Sigmoid colon (tissue), 7 donors: Measurements from ENCODE around the gene DESI1. TPM values are rescaled to one million over a fixed set of nuclear protein-coding genes. Genes with fewer than 3 reads are reported as not detected.
"Not testable (repeated sequence)": the region's sequence is repeated elsewhere in the genome, so short reads cannot be mapped to it uniquely, and the experiment has no call there.

Source experiments
- DNase-seq: peaks from one replicate; pipeline ENCODE4 v3.0.0-alpha.2; 2019
- H3K27ac ChIP-seq, 4 donors: fragments of 200-600 bp; sonication (generic); one replicate each; pipeline ENCODE4 v1.5.1; 2016 to 2019; ENCODE audit warnings: mild to moderate bottlenecking in 1 of 4
- H3K27me3 ChIP-seq, 3 donors: fragments of 200-600 bp; sonication (generic); one replicate each; pipeline ENCODE4 v1.5.1; 2019; ENCODE audit warnings: mild to moderate bottlenecking in 1 of 3
- H3K36me3 ChIP-seq, 4 donors: fragments of 200-600 bp; sonication (generic); one replicate each; pipeline ENCODE4 v1.5.1; 2016 to 2019
- H3K4me1 ChIP-seq, 4 donors: fragments of 200-600 bp; sonication (generic); one replicate each; pipeline ENCODE4 v1.5.1; 2017 to 2019
- H3K4me3 ChIP-seq, 4 donors: fragments of 200-600 bp; sonication (generic); one replicate each; pipeline ENCODE4 v1.5.1; 2017 to 2019; ENCODE audit warnings: mild to moderate bottlenecking in 2 of 4, moderate library complexity in 1 of 4
- H3K9me3 ChIP-seq, 4 donors: fragments of 200-600 bp in 3 of 4; sonication (generic) in 3 of 4; one replicate each; pipeline versions ENCODE4 v1.5.1 to v1.6.1; 2013 to 2019
- EP300 ChIP-seq, 4 donors: sonication (generic); formaldehyde crosslinking; IDR thresholded peaks; one replicate each; pipeline ENCODE4 v1.6.1; 2017; ENCODE audit warnings: antibody characterized with exemption in 4 of 4
- POLR2A ChIP-seq, 2 donors: fragments of 450-650 bp; IDR thresholded peaks; one replicate each; pipeline ENCODE4 v1.6.1; 2016; ENCODE audit warnings: antibody characterized with exemption in 2 of 2, mild to moderate bottlenecking in 2 of 2, moderate library complexity in 2 of 2
- POLR2AphosphoS5 ChIP-seq, 4 donors: sonication (generic); formaldehyde crosslinking; IDR thresholded peaks; one replicate each; pipeline ENCODE4 v1.6.1; 2017; ENCODE audit warnings: antibody characterized with exemption in 4 of 4
- WGBS, 2 donors: extraction: QIAGEN DNeasy Blood & Tissue Kit; methylation state at CpG; one replicate each; pipeline ENCODE4 v1.1.7; 2013; 5-methylcytosine and 5-hydroxymethylcytosine counted together
- intact Hi-C: fragments of 100-400 bp; cut with DNase I; formaldehyde crosslinking; loops from one replicate; pipeline ENCODE4 v1.15.1; 2023
- polyA plus RNA-seq, 3 donors: library from polyadenylated mRNA; stranded (reverse); fragments of 200-250 nt; gene quantifications; one replicate each; pipeline ENCODE4 v1.2.3, GENCODE V29; 2013
- total RNA-seq, 4 donors: library from RNA; depleted of rRNA; stranded (reverse); fragments of >200 nt; gene quantifications; one replicate each; pipeline ENCODE4 v1.1.0, GENCODE V29; 2016
- TF ChIP-seq, protein P1 (sequence below), 4 experiments: fragments of 450-650 bp in 3 of 4; fragments of 200-600 bp in 1 of 4; IDR thresholded peaks; one replicate each; pipeline ENCODE4 v1.5.1; 2016 to 2019; ENCODE audit warnings: antibody characterized with exemption in 4 of 4, mild to moderate bottlenecking in 3 of 4, moderate library complexity in 2 of 4
- donor health status: healthy with polysubstance abuse.
- donor health status: Bipolar disorder and iron deficiency.
- donor health status: healthy.

The DESI1 gene
- 10 to 100 TPM; 11.0 to 29.1 (median 16.9) TPM for total RNA-seq
- polyA plus RNA-seq, result 10 to 100 TPM; 10.2 to 19.2 (median 12.5) TPM

DNA sequence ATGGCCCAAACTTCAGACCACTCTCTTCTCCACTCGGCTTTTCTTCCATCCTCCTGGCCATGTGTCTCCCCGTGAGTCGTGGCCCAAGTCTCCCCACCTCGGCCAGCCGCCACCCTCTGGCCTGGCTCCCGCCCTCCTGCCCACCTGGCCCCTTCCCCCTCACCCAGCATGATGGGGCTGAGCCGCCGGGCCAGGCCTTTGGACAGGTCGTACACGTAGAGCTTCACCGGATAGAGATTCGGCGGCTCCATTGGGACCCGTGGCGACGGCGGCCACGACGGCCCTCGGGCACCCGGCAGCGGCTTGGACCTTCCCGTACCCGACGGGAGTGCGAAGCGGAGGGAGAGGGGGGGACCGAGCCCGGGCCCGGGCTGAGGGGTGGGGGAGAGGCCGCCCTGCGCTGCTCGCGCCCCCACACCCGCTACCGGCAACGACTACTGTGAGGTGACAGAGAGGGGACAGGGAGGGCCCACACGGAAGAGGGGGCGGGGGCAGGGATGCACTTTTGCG, at the start of gene DESI1:
DESI1 (minus strand) TSS at position 455 of the 510 bp plus-strand sequence; CDS start at position 251, 204 bp downstream.
- H3K36me3 ChIP-seq, result peaks cover 9 to 36% (median 22%) of the 10 kb centered on the region in 4 donors
- no peaks in the 10 kb centered on the region for H3K9me3 ChIP-seq
- TF ChIP-seq, protein P1, sequence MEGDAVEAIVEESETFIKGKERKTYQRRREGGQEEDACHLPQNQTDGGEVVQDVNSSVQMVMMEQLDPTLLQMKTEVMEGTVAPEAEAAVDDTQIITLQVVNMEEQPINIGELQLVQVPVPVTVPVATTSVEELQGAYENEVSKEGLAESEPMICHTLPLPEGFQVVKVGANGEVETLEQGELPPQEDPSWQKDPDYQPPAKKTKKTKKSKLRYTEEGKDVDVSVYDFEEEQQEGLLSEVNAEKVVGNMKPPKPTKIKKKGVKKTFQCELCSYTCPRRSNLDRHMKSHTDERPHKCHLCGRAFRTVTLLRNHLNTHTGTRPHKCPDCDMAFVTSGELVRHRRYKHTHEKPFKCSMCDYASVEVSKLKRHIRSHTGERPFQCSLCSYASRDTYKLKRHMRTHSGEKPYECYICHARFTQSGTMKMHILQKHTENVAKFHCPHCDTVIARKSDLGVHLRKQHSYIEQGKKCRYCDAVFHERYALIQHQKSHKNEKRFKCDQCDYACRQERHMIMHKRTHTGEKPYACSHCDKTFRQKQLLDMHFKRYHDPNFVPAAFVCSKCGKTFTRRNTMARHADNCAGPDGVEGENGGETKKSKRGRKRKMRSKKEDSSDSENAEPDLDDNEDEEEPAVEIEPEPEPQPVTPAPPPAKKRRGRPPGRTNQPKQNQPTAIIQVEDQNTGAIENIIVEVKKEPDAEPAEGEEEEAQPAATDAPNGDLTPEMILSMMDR (IDR thresholded peaks at IDR 0.05), result no peak
- TF ChIP-seq POLR2AphosphoS5 (IDR thresholded peaks at IDR 0.05) (peak in 3 of 4 donors; percentile 84 to 96 (median 90)), POLR2A (IDR thresholded peaks at IDR 0.05) (peak in 1 of 2 donors; percentile 52)
- H3K4me1 ChIP-seq, result peaks cover 0 to 37% (median 31%) of the 10 kb centered on the region in 4 donors
- H3K4me3 ChIP-seq, result peak within 1 kb of the TSS; percentile 74 to 95 (median 86)
- no peaks in the 10 kb centered on the region for H3K27me3 ChIP-seq
- intact Hi-C loops, result loop anchor here (1.0 to 10.0 kb wide), 3 partner anchors 76 to 766 kb away; partner anchors contain the start of genes POLR3H, ST13, XPNPEP3 and ZC3H7B
- peak within 1 kb of the TSS; percentile 95 to 99 (median 98) for H3K27ac ChIP-seq
- 0% methylated on average over 40 of the region's 40 CpGs for WGBS, 2 donors
- no peak for DNase-seq

DNA sequence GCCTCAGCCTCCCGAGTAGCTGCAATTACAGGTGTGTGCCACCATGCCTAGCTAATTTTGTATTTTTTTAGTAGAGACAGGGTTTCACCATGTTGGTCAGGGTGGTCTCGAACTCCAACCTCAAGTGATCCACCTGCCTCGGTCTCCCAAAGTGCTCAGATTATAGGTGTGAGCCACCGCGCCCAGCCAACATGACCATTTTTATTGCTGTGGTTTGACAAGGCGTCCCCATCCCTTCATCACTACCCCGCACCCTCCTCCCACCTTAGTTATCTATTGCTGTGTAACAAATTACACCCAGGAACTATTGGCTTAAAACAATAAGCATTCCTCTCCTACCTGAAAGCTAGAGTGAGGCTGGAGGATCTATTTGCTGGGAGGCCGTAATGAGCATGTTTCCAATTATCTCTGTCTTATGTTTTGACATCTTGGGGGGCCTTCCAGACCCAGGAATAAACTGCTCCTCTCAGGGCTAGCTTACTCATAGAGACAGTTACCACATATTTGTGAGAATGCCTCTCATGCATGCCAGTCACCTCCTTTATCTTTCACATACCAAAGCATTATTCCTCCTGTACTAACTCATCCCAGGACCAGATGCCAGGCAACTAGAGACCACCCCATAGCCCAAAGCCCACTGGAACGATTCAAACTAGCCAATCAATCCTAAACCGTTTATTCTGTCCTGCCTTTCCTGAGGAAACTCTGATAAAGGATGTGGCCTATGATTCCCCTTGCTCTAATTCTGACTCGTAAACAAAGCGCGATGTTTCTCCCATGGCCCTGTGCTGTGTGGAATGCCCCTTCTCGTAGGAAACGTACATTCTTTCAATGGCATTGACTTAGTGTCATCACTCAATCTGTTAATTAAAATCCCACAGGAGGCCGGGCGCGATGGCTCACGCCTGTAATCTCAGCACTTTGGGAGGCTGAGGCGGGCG, 48.4 kb upstream of the DESI1 start:
- no peak for TF ChIP-seq EP300 (IDR thresholded peaks at IDR 0.05)
- no peak for TF ChIP-seq POLR2AphosphoS5 (IDR thresholded peaks at IDR 0.05)
- TF ChIP-seq POLR2A (IDR thresholded peaks at IDR 0.05), result no peak
- TF ChIP-seq, protein P1 (IDR thresholded peaks at IDR 0.05), result no peak
- Histone ChIP-seq H3K27me3 (no peaks in the 10 kb centered on the region), H3K9me3 (no peaks in the 10 kb centered on the region), H3K27ac (no peak overlapping the region), H3K4me3 (no peak overlapping the region), H3K4me1 (peaks cover 0 to 13% (median 2%) of the 10 kb centered on the region in 4 donors), H3K36me3 (peaks cover 0 to 29% (median 12%) of the 10 kb centered on the region in 4 donors)
- 92 to 93% methylated on average over 21 of the region's 21 CpGs for WGBS, 2 donors
- intact Hi-C loops, result no loop called here
- DNase-seq, result no peak

DNA sequence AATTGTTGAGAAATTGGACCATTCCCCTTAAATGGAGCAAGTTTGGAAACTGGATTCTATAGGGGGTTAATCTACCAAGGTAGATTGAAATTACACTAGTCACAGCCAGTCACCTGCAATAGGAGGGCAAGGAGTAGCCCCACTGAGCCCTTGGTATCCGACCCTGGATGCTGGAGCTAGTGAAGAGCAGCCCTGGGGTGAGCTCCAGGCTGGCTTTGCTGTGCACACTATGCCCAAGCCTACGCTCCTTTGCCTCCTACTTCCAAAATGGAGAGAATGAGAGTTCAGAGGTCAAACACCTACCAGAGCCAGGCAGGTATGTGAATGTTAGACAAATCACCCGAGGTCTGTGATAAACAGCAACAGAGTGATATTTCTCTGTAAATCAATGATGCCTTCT, 44.1 kb upstream of the DESI1 start:
- DNase-seq, result no peak
- intact Hi-C loops, result no loop called here
- peaks cover 0 to 13% (median 2%) of the 10 kb centered on the region in 4 donors for H3K4me1 ChIP-seq
- 81 to 87% methylated on average over 3 of the region's 3 CpGs for WGBS, 2 donors
- TF ChIP-seq, protein P1 (IDR thresholded peaks at IDR 0.05), result no peak
- TF ChIP-seq POLR2A (IDR thresholded peaks at IDR 0.05) (no peak), EP300 (IDR thresholded peaks at IDR 0.05) (no peak), POLR2AphosphoS5 (IDR thresholded peaks at IDR 0.05) (no peak)
- H3K27me3 ChIP-seq, result no peaks in the 10 kb centered on the region
- no peak overlapping the region for H3K27ac ChIP-seq
- H3K36me3 ChIP-seq, result peaks cover 32 to 54% (median 47%) of the 10 kb centered on the region in 4 donors
- H3K4me3 ChIP-seq, result no peak overlapping the region
- no peaks in the 10 kb centered on the region for H3K9me3 ChIP-seq

DNA sequence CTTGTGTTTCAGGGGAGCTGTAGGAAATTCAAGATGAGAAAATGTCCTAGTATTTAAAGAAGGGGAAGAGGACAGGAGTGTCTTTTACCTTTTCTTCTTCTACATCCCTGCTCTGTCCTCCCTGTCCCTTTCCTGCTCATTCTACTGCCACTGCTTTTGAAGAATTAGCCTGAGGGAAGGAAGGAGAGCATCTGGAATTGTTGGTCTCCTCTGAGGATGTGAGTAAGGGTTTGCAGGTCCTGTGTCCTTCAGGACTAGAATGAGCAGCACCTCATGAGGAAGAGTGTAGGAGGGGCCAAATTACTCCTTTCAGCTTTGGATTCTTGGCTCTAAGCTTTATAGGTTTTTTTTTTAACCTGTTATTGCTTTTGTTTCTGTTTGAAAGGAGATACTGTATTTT, 43.6 kb upstream of the DESI1 start:
- no peak overlapping the region for H3K4me3 ChIP-seq
- intact Hi-C loops, result no loop called here
- TF ChIP-seq EP300 (IDR thresholded peaks at IDR 0.05) (no peak), POLR2A (IDR thresholded peaks at IDR 0.05) (no peak), POLR2AphosphoS5 (IDR thresholded peaks at IDR 0.05) (no peak)
- TF ChIP-seq, protein P1 (IDR thresholded peaks at IDR 0.05), result no peak
- DNase-seq, result no peak
- H3K27ac ChIP-seq, result no peak overlapping the region
- no peaks in the 10 kb centered on the region for H3K9me3 ChIP-seq
- peaks cover 37 to 59% (median 51%) of the 10 kb centered on the region in 4 donors for H3K36me3 ChIP-seq
- no peaks in the 10 kb centered on the region for H3K27me3 ChIP-seq
- peaks cover 0 to 13% (median 2%) of the 10 kb centered on the region in 4 donors for H3K4me1 ChIP-seq

DNA sequence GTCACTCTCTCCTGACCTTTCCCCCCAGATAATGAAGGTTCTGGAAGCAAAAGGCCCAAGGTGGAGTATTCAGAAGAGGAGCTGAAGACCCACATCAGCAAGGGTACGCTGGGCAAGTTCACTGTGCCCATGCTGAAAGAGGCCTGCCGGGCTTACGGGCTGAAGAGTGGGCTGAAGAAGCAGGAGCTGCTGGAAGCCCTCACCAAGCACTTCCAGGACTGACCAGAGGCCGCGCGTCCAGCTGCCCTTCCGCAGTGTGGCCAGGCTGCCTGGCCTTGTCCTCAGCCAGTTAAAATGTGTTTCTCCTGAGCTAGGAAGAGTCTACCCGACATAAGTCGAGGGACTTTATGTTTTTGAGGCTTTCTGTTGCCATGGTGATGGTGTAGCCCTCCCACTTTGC, 42.8 kb upstream of the DESI1 start:
- peaks cover 0 to 13% (median 2%) of the 10 kb centered on the region in 4 donors for H3K4me1 ChIP-seq
- 83 to 87% methylated on average over 9 of the region's 9 CpGs for whole genome bisulfite sequencing, 2 donors
- H3K27me3 ChIP-seq, H3K9me3 ChIP-seq, H3K27ac ChIP-seq, H3K4me3 ChIP-seq, DNase-seq, intact Hi-C loops: not testable (repeated sequence)
- H3K36me3 ChIP-seq, result peaks cover 46 to 68% (median 60%) of the 10 kb centered on the region in 4 donors
